Measurements from ENCODE around the gene GLIS2.

The GLIS2 gene

GRCh38 chr16:4358831-4359561, 43.1 kb downstream of the GLIS2 start:
- peak; percentile 94 for TF ChIP-seq CTCF (IDR thresholded peaks at IDR 0.05; ENCODE audit: low read depth, low read length, missing control alignments)
- no peak for DNase-seq (ENCODE audit: extremely low read depth, low read depth)
- H3K4me3 ChIP-seq (replicated peaks; ENCODE audit: low read depth, low read length) = no peak overlapping the region

- no peak for TF ChIP-seq CTCF (IDR thresholded peaks at IDR 0.05; ENCODE audit: low read depth, low read length, missing control alignments)
- H3K4me3 ChIP-seq (replicated peaks; ENCODE audit: low read depth, low read length) = no peak overlapping the region
- no peak for DNase-seq (ENCODE audit: extremely low read depth, low read depth)
Observed at GRCh38 chr16:4359914-4360313, 44.0 kb downstream of the GLIS2 start.

GRCh38 chr16:4360538-4361021, 44.7 kb downstream of the GLIS2 start:
- no peak for TF ChIP-seq CTCF (IDR thresholded peaks at IDR 0.05; ENCODE audit: low read depth, low read length, missing control alignments)
- DNase-seq (ENCODE audit: extremely low read depth, low read depth) = no peak
- H3K4me3 ChIP-seq (replicated peaks; ENCODE audit: low read depth, low read length) = no peak overlapping the region

- TF ChIP-seq CTCF (IDR thresholded peaks at IDR 0.05; ENCODE audit: low read depth, low read length, missing control alignments) = no peak
- DNase-seq (ENCODE audit: extremely low read depth, low read depth) = no peak
- no peak overlapping the region for H3K4me3 ChIP-seq (replicated peaks; ENCODE audit: low read depth, low read length)
Observed at GRCh38 chr16:4361033-4361943, 45.4 kb downstream of the GLIS2 start.

GRCh38 chr16:4361944-4362311, 46.1 kb downstream of the GLIS2 start:
- TF ChIP-seq CTCF (IDR thresholded peaks at IDR 0.05; ENCODE audit: low read depth, low read length, missing control alignments) = no peak
- H3K4me3 ChIP-seq (replicated peaks; ENCODE audit: low read depth, low read length) = no peak overlapping the region

GRCh38 chr16:4362476-4363135, 46.7 kb downstream of the GLIS2 start:
- no peak for DNase-seq (ENCODE audit: extremely low read depth, low read depth)
- H3K4me3 ChIP-seq (replicated peaks; ENCODE audit: low read depth, low read length) = no peak overlapping the region
- no peak for TF ChIP-seq CTCF (IDR thresholded peaks at IDR 0.05; ENCODE audit: low read depth, low read length, missing control alignments)

More at GRCh38 chr16:4361944-4362311, 46.1 kb downstream of the GLIS2 start:
- DNase-seq (ENCODE audit: extremely low read depth, low read depth) = no peak
